K562 (cell line): Measurements from ENCODE around the gene AIFM1. TPM values are rescaled to one million over a fixed set of nuclear protein-coding genes. Genes with fewer than 3 reads are reported as not detected.

Source experiments
- BRF1 ChIP-seq: IDR thresholded peaks from 3 replicates; pipeline ENCODE4 v1.6.1; 2011; ENCODE audit warnings: borderline replicate concordance, mild to moderate bottlenecking; ENCODE audit not compliant: insufficient read length; ENCODE audit errors: extremely low read depth
- CHD7 ChIP-seq: fragments of 200-600 bp; sonication (generic); IDR thresholded peaks from one replicate; pipeline ENCODE4 v1.6.1; 2012; ENCODE audit warnings: mild to moderate bottlenecking, low read depth, low read length, inconsistent platforms
- GATA2 ChIP-seq: sonication (generic); formaldehyde crosslinking; IDR thresholded peaks from 2 replicates; pipeline ENCODE4 v1.4.0; 2020; ENCODE audit warnings: mild to moderate bottlenecking, missing genetic modification reagents
- HNRNPLL ChIP-seq: fragments of 200-400 bp; formaldehyde crosslinking; IDR thresholded peaks from 2 replicates; pipeline ENCODE4 v1.6.1; 2017; ENCODE audit warnings: low read length, low read depth, mild to moderate bottlenecking; ENCODE audit not compliant: poor library complexity, severe bottlenecking
- YY1 ChIP-seq, 3 experiments: IDR thresholded peaks; 2 replicates each; pipeline ENCODE4 v1.6.1; 2011; ENCODE audit warnings: low read length in 2 of 3, mild to moderate bottlenecking in 2 of 3, moderate library complexity in 2 of 3, borderline replicate concordance in 1 of 3, control low read depth in 1 of 3, low read depth in 1 of 3; ENCODE audit not compliant: insufficient read depth in 3 of 3, insufficient replicate concordance in 2 of 3, control insufficient read depth in 1 of 3, insufficient read length in 1 of 3; ENCODE audit errors: extremely low read depth in 1 of 3
- ZBTB34 ChIP-seq: fragments of 250-450 bp; sonication (Bioruptor Pico); IDR thresholded peaks from 2 replicates; pipeline ENCODE4 v1.8.0; 2021; ENCODE audit warnings: mild to moderate bottlenecking, moderate library complexity
- ZNF436 ChIP-seq: fragments of 250-450, 450-650 bp; sonication (Bioruptor Pico); formaldehyde crosslinking; IDR thresholded peaks from 2 replicates; pipeline ENCODE4 v1.7.0; 2020; ENCODE audit warnings: mild to moderate bottlenecking
- ZNF644 ChIP-seq: fragments of 200-800 bp; sonication (Bioruptor generic); IDR thresholded peaks from 2 replicates; pipeline ENCODE4 v1.6.1; 2016; ENCODE audit warnings: low read depth, missing genetic modification characterization, missing compliant biosample characterization
- ZNF740 ChIP-seq, 3 experiments: fragments of 200-800 bp in 1 of 3; sonication (Bioruptor generic) in 1 of 3; sonication (generic) in 1 of 3; formaldehyde crosslinking in 1 of 3; IDR thresholded peaks; 2 replicates each; pipeline versions ENCODE4 v1.6.1 to v1.8.0; 2016 to 2022; ENCODE audit warnings: mild to moderate bottlenecking in 2 of 3, missing compliant biosample characterization in 2 of 3, missing genetic modification characterization in 2 of 3, missing genetic modification reagents in 1 of 3
- ZNF764 ChIP-seq: fragments of 250-450 bp; sonication (Bioruptor Pico); IDR thresholded peaks from 2 replicates; pipeline ENCODE4 v1.4.0; 2020; ENCODE audit warnings: low read depth, mild to moderate bottlenecking, moderate library complexity
- polyA plus RNA-seq, 8 experiments: library from polyadenylated mRNA; depleted of rRNA in 4 of 8; stranded (reverse) in 5 of 8; unstranded in 3 of 8; fragments of >200 nt; fragmentation: Nextera tagmentation in 2 of 8; fragmentation: Illumina TruSeq in 1 of 8; extraction: Ambion mirVana in 2 of 8; extraction: Trizol in 1 of 8; gene quantifications; 2 replicates each; pipeline versions ENCODE4 v1.2.1 to v1.2.3, GENCODE V29; 2011 to 2014; ENCODE audit warnings: inconsistent platforms in 1 of 8, missing spikeins in 1 of 8
- total RNA-seq, 7 experiments: library from RNA; depleted of rRNA in 6 of 7; stranded (reverse); fragments of >200 nt in 6 of 7; fragmentation: Illumina TruSeq in 2 of 7; extraction: Trizol in 2 of 7; gene quantifications; 2 replicates each; pipeline versions ENCODE4 v1.2.1 to v1.2.3, GENCODE V29; 2011 to 2021; ENCODE audit warnings: low replicate concordance in 1 of 7

The AIFM1 gene
- total and polyA plus RNA-seq, 9 of the 15 experiments (the other 6 are each of a cell fraction or from before 2014, with no cell fraction given), result 51.0 to 117 (median 91.2) TPM

GRCh38 chrX:130120746-130121504 is 44.7 kb downstream of the AIFM1 start (continued):
- TF ChIP-seq BRF1 (no peak), ZNF436 (CRISPR knock-in tag) (no peak), YY1 (IDR thresholded peaks at IDR 0.05; ENCODE audit: borderline replicate concordance in 1 of 3, control insufficient read depth in 1 of 3, extremely low read depth in 1 of 3, insufficient read depth in 3 of 3, insufficient read length in 1 of 3, insufficient replicate concordance in 2 of 3, low read depth in 1 of 3, low read length in 2 of 3) (peak in 1 of 3 experiments; percentile 26), ZBTB34 (no peak), ZNF644 (no peak), ZNF764 (CRISPR knock-in tag) (no peak), ZNF740 (CRISPR knock-in tag; IDR thresholded peaks at IDR 0.05) (no peak), ZNF740 (tag; IDR thresholded peaks at IDR 0.05) (no peak), GATA2 (CRISPR knock-in tag) (no peak), HNRNPLL (no peak), CHD7 (no peak)
